ENCODE measurements around the gene TENT4A.

The TENT4A gene

DNA sequence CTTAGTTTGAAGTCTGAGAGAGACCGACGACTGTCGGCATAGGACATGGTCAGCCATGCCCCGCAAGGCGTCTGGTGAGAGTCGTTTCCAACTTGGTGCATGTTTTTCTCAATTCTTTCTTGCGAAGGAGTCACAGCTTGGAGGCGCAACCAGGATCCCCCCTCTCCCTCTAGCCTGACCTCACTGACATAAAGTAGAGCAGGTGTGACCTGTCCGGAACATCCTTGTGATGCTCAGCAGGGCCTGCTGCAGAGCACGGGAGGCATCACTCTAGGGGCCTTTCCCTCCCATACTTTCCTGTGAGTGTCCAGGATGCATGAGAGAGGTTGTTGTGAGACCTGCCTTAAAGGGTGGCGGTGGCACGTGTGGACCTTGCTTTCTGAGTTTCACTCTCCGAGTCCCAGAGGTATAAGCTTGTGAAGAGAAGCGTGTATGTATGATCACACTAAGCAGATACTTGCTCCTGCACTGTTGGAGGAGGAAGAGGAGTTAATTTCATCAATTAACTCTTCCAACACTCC lies 5.0 kb downstream of the TENT4A start:
- no peak for DNase-seq (ENCODE audit: low read depth)

DNA sequence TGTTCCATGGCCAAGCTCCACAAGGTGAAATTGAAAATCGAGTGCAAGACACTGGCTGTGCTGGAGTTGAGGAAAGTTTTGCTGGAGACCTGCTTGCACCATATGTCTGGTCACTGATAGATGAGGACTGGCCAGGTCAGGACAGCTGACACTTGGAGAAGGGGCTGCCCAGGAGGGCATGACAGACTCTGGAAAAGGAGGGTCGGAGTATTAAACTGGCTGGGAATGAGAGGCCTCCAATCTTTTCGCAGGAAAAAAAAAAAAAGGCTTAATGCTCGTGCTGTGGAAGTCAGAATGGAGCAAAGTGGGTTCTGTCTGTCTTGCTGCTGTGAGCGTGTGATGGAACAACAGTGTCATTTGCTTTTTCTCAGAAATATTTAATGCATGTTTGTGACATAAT lies 5.5 kb downstream of the TENT4A start:
- no peak for DNase-seq (ENCODE audit: low read depth)

DNA sequence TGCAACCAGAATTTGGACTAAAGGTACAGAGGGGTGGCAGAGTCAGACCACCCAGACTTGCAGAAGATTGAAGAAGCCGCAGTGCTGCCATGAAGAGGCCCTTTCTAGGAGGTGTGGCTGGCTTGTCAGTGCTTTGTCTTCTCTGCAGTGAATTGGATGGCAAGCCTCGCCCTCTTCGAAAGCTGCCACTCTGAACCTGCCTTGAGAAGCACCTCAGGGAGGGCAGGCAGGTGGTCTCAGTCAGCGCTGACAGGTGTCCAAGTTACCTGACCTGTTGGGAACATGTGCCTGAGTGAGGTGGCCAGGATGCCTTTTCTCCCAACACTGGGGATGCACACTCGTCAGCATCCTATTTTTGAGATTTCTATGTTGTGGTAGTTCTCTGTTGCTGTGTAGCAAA lies 6.2 kb downstream of the TENT4A start:
- no peak for DNase-seq (ENCODE audit: low read depth)

DNA sequence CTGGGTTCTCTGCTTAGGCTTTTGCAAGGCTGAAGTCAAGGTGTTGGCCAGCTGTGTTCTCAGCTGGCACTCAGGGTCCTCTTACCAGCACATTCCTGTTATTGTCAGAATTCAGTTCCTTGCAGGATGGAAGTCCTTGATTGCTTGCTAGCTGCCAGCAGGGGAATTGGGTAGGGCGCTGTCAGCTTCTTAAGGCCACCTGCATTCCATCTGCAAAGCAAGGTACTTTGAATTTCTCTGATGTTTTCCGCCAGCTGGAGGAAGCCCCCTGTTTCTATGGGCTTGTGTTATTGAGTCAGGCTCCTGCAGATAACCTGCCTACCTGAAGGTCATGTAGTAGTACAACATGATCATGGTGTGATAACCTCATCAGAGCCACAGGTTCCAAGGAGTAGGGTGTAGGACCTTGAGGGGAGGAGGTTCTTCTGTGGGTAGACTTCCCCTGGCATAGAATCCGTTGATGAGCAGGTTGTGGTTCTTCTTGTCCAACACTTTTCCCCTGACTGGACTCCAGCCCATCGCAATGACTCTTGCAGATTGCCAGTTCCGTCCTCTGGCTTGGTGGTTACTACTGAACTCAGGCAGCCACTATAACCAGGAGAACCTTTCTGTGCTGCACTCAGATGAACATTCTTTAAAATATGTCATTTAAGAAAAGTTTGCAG lies 6.8 kb downstream of the TENT4A start:
- no peak for DNase-seq (ENCODE audit: low read depth)

DNA sequence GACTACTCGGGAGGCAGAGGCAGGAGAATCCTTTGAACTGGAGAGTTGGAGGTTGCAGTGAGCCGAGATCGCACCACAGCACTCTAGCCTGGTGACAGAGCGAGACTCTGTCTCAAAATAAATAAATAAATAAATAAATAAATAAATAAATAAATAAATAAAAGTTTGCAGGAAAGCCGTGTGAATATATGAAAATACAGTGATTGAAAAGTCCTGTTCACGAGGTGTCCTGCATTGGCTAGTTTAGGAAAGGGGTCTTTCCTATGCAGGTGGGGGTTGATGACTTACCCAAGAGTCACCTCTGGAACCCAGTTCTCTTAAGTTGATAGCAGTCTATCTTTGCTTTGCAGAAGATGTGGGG lies 7.3 kb downstream of the TENT4A start:
- no peak for DNase-seq (ENCODE audit: low read depth)

DNA sequence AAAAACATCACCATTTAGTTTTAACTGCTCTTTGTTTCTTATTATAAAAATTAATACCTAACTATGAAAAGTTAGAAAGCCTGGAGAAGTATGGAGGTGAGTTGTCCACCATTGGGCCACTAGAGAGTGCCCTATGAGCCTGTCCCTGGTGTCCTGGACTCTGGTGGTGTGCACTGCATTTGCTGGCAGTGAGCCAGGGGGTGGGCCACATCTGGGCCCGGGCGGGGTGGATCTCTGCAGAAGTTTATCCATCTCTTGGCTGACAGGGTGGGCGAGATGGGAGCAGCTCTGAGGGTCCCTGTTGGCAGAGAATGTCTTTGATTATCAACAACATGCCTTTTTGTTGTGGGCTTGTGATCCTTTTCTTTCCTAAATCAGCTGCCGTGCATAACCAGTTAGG lies 8.2 kb downstream of the TENT4A start:
- no peak for DNase-seq (ENCODE audit: low read depth)

DNA sequence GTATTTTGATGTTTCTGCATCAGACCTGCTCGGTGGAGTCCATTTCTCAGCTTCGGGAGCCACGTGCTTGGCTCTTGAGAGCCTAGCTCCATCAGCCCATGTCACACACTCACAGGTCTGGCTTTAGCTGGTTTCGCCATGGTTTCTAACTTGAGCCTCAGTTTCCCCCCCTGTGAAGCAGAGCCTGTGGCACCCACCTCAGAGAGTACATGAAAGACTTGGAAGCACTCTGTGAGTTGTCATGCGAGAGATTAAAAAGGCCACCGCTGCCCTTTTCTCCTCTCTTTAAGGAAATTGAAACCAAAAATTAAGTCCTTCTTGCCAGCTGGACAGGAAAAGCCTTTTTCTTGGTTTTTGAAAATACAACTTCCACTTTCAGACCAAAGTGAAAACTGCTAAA lies 8.8 kb downstream of the TENT4A start:
- DNase-seq (ENCODE audit: low read depth): no peak

DNA sequence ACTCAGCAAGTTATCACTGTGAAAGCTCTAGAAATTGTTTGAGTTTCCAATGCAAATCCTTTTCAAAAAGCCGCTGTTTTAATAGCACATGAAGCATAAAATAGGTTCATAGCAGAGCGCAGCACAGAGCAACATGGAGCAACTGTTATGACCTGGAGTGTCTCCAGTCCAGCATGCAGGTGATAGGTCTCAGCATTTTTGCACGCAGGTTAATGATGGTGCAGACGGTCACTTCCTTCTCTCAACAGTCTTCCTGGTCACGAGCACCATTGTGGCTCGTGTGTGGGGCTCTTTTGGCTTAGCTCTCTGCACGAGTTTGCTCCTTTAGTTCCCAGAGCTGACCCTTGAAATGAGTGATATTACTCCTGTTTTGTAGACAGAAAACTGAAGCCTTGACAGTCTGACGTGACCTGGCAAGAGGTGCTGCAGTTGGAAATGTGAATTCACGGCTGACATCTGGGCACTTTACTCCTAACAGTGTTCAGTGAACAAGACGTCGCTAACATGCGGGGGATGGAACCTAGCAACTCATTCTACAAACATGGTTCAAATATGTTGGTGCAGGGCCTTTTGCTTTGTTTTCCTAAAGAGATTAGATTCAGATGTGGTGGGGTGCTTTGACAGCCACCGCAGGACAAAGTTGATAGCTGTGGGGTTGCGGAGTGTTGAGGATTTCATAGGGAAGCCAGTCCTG lies 10.0 kb downstream of the TENT4A start:
- no peak for DNase-seq (ENCODE audit: low read depth)

DNA sequence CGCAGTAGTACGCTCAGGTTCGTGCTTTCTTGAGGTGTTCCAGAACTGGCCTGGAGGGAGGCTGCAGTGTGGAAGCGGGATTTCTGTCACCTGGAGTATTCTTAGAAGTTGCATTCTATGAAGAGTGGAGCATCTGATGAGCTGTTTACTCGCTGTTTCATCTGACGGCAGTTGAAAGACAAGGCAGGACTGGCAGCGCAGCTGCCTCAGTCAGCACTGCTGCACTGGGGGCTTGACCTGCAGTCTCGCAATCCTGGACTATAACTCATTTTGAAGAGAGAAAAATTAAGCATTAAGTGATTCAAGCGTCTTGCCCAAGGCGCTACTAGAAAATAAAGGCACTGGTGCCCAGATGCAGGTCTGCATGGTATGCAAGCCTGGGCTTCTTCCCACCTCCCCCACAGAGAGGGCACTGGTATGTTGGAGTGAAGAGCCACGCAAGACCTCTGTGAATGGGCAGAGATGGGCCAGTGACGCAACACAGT lies 10.6 kb downstream of the TENT4A start:
- DNase-seq (ENCODE audit: low read depth): no peak

DNA sequence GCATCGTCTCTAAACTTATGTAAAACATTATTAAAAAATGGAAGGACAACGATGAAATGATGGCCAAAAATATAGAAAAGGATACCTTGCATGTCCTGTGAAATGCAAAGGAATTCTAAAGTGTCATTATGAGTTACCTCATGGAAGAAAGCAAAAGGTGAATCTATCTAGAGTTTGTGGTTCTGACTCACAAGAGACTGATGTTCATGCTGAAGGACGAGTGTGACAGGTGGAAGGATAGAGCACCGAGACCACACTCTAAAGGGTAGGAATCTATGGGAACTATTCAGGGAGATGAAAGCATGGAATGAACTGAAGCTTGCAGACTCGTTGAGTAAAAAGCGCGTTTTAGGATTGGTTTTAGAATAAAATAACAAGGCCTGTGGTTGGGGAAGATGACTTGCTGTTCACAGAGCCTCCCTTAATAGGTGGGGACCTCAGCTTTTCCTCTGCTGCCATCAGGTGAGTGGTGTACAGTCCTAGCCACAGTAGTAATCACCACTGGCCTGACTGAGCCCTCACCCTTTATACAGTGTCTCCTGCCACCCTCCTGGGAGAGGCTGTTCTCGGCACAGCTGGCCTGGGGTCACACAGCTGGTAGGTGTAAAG lies 11.2 kb downstream of the TENT4A start:
- DNase-seq (ENCODE audit: low read depth): no peak

DNA sequence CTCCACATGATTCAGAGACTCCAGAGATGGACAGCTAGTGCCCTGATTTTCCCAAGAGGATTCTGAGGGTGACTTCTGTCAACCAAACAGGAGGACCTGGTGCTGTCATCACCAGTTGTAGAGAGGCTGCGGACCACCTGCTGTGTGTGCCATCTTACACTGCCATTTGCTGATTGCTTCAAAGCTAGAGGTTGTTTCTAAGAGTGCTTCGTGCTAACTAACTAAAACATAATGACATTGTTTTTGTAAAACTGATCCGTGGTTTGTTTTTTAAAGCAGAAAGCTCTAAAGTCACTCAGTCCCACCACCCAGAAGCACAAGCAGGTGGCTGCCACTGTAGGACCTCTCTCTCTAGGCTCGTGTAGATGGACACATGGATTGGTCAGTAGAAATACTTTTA lies 12.2 kb downstream of the TENT4A start:
- no peak for DNase-seq (ENCODE audit: low read depth)

DNA sequence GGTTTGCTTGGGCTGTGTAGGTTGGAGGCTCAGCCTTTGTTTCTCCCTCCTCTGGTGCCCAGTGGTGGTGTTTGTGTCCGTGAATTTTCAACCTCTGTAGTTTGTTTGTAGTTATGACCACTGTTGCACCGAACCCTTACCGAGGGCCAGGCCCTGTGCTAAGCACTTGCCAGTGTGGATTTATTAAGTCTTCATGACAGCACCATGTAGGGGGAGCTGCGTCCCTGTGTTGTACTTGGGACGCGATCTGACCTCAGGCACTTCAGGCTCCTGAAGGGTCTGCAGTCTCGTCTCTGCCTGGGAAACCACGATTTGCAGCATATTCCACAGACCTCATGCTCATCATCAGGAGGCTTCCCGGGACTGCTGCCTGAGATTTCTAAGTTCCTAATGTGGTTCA lies 12.8 kb downstream of the TENT4A start:
- no peak for DNase-seq (ENCODE audit: low read depth)

DNA sequence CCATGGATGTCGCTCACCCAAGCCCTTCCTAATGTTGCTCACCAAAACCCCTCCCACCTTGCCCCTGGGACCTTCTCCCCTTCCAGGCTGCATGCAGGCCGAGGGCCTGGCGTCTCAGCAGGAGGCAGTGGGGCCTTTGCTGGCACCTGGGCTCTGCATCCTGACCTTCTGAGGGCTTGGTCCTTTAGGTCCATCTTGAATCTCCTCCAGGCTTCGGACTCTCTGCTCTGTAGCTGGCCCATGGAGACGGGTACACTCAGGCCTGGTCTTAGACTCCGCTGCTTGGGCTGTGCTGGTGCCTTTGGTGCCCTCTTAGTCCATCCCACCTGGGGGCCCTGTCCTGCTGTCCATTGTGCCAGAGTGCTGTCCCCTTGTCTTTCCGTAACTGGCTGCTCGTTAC lies 14.0 kb downstream of the TENT4A start:
- no peak for DNase-seq (ENCODE audit: low read depth)

DNA sequence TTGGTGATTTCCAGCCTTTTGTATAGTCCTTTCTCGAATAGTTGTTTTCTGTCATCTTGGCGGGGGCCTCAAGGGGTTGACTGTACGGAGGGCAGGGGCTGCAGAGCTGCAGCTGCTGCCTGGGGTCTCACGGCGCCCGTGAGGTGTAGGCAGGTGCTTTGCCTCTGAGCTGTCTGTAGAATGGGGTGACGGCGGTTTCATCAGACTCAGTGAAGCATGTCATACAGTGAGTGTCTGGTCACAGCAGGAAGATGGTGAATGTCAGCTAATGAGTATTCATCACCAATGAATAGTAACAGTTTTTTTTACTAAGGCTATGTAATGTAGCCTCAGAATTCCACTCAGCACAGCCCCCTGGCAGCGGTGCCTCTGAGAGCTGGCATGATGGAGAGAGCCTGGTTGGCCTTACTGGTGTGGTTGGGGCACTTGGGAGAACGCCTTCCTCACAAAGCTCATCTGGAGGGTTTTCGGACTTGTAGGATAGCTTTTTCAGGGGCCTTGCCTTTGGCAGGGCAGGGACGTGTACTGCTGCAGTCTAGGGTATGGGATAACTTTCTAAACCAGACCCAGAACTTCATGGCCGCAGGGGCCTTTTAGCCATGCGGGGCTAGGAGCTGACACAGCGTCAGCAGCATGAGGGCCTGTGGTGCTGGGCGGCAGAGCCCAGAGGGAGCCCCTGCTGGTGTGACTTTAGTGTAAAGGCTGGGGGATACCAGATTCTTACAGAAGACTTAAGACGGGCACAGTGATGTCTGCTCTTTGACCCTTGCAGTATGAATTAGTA lies 15.0 kb downstream of the TENT4A start:
- DNase-seq (ENCODE audit: low read depth): no peak

DNA sequence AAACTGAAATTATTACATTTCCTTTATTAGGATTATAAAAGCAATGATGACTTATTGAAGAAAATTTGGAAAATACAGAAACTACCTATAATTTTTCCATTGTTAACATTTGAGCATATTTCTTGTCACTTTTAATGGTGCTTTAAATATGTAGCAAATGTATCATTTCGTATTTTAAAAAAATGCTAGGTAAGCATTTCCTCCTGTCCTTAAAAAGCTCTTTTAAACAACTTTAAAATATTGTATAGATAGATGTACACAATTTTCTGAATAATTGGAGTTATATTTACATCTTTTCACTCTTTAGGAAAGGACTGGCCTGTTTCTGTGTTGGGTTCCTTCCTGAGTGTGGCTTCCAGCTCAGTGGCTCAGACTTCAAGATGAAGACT lies 15.6 kb downstream of the TENT4A start:
- no peak for DNase-seq (ENCODE audit: low read depth)

DNA sequence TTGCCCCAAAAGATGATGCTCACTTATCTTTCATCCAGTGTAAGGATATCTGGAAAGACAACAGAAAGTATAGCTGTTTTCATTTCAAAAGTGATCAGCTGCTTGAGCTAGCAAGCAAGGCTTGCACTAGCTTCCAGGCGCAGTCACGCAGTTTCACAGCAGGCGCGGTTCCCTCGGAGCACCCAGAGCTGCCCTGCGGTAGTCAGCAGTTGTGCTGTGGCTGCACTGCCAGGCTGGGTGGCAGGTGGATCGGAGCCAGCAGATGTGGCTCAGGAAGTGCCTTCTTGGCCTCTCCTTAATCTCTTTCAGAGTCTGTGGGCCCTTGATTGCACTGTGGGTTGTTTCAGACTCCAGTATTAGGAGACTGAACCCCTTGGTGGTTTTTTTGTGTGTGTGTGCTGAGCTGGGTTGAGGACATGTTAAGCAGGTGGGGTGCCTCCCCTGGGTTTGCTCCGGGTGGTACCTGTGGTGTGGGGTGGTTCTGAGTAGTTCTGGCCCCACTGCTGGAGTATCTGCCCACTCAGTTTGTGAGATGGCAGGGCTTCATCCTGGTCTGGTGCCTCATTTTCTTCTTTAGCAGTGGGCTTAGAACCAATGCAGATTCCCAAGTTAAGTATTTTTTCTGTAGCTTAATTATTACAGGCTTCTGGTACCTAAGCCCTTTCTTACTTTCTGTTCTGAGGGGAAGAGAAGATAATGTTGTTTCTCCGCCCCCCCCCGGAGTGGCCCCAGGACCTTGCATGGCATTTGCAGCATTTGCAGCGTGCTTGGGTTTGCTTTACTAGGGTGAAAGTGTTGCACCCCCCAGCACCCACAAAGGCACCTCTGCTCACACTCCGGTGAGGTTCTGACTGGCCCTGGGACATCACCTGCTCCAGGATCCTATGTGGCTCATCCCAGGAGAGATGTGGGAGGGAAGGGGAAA lies 16.4 kb downstream of the TENT4A start:
- DNase-seq (ENCODE audit: low read depth): no peak

DNA sequence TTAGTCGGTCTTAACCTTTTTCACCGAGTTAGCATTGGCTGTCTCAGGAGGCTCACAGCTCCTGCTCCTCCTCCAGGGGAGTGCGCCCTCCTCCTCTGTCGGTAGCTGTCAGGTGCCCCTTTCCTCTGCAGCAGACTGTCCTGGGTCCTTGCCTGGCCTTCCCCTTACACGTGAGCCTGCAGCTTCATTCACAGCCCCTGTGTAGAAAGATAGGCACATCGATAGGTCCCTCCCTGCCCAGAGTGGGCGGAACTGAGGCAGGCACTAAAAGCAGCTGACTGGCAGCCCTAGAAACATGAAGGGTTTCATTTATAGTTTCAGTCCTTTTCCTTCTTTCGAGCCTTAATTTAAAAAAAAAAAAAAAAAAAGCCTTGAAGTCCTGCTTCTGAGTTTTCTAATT lies 17.2 kb downstream of the TENT4A start:
- DNase-seq (ENCODE audit: low read depth): no peak

DNA sequence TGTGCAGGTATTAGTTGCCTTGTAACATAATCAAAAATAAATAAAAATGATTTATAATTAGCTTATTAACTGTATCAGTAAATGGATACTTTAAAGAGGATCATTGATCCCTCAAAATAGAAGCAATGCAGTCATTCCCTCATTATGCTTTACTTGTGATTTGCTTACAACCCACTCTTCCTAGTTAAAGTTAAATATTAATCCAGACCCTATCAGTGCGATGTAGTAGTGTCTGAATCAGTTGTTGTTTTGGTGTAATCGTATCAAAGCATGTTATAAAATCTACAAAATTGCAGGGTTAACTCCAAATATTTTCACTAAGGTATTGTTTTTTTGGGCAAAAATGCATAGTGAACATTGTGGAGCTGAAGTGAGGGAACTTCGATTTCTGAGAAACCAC lies 17.6 kb downstream of the TENT4A start:
- DNase-seq (ENCODE audit: low read depth): no peak

DNA sequence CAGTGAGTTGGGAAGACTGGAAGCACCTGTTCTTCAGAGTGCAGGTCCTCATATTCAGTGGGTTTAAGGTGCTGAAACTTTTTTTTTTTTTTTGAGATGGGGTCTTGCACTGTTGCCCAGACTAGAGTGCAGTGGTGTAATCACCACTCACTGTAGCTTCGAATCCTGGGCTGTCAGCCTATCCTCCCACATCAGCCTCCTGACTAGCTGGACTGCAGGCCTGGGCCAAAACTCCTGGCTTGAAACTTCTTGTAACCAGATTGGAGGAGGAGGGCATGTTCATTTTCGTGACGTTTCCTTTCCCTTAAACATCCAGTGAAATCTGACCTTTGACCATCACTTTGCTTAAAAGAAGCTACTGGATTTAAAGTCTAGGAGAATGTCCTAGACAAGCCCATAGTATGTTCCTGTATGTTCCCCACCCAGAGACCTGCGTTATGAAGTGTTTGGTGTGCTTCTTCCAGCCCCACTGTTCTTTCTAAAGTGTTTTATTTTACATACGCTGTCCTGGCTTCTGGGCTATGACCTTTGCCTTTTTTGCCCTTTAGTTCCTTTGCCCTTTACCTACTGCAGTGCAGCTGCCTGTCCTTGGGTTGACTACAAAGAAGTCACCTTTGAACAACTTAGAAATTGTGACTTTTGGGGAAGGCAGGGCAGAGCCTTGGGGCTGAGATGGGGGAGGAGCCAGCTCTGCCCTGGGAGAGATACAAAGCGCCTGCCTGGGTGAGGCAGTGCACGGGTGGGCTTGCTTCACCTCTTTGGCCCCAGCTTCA lies 18.4 kb downstream of the TENT4A start:
- no peak for DNase-seq (ENCODE audit: low read depth)

DNA sequence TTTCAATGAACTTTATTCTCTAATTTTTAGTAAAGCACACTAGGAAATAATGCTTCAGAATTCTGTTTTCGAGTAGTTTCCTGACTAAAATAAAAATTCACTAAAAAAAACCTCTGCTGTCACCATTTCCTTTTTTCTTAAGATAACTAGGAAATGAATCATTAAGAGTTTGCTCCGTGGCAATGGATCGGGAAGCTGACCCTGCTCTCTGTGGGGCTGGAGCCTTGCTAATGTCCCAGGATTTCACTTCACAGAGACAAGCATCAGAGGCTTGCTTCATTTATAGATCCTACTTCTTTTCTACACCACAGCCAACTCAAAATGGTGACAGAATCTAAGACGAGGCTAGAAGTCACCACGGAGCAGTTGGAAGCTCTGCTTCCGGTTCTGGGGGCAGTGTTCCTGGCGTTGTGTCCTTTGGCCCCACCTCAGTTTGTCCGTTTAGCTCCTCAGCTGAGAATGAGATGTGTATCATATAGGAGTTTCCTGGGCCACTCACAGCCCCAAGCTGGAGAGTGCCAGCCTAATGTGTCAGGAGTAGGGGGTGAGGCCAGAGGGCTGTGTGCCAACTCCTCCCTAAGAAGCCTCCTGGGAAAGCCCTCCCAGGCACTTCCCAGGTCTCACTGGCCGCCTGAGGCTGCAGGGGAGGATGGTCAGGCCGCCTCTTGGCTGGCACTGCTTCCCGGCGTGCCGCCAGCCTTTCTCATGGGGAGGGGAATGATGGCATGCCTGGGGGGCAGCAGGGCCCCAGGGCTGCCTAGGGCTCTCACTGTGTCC lies 19.6 kb downstream of the TENT4A start:
- DNase-seq (ENCODE audit: low read depth): peak; percentile 37
